Fibroblast of lung (primary cell): Measurements from ENCODE around the gene SIM1. TPM values are rescaled to one million over a fixed set of nuclear protein-coding genes. Genes with fewer than 3 reads are reported as not detected.

Source experiments
- DNase-seq, 2 donors: peaks; one replicate each; pipeline versions ENCODE4 v3.0.0 to v3.0.0-alpha.2; 2010; ENCODE audit warnings: low read depth in 2 of 2
- H2AFZ ChIP-seq: 2 replicates; pipeline ENCODE4 v1.5.1; 2012; ENCODE audit warnings: low read length, control low read depth, inconsistent platforms
- H3K27ac ChIP-seq: 2 replicates; pipeline ENCODE4 v1.5.1; 2011; ENCODE audit warnings: low read length, control low read depth; ENCODE audit not compliant: insufficient read depth
- H3K27me3 ChIP-seq: 2 replicates; pipeline ENCODE4 v1.5.1; 2011; ENCODE audit warnings: mild to moderate bottlenecking, low read length; ENCODE audit not compliant: control insufficient read depth, insufficient read depth
- H3K36me3 ChIP-seq: 2 replicates; pipeline ENCODE4 v1.5.1; 2011; ENCODE audit warnings: low read length; ENCODE audit not compliant: control insufficient read depth, insufficient read depth
- H3K4me1 ChIP-seq: 2 replicates; pipeline ENCODE4 v1.5.1; 2011; ENCODE audit warnings: low read length; ENCODE audit not compliant: control insufficient read depth, insufficient read depth; ENCODE audit errors: extremely low read depth
- H3K4me2 ChIP-seq: 2 replicates; pipeline ENCODE4 v1.5.1; 2011; ENCODE audit warnings: low read length, control low read depth; ENCODE audit not compliant: insufficient read depth; ENCODE audit errors: extremely low read depth
- H3K4me3 ChIP-seq, 4 experiments: fragments of 200-600 bp in 1 of 4; sonication (generic) in 1 of 4; replicated peaks in 1 of 4; 2 replicates each; pipeline ENCODE4 v1.5.1; 2011 to 2016; ENCODE audit warnings: low read length in 4 of 4, low read depth in 3 of 4, mild to moderate bottlenecking in 3 of 4, control low read depth in 2 of 4, inconsistent platforms in 1 of 4, mixed read lengths in 1 of 4; ENCODE audit not compliant: insufficient read depth in 1 of 4; ENCODE audit errors: control extremely low read depth in 1 of 4
- H3K79me2 ChIP-seq: 2 replicates; pipeline ENCODE4 v1.5.1; 2012; ENCODE audit warnings: mild to moderate bottlenecking, low read length, inconsistent platforms; ENCODE audit not compliant: control insufficient read depth, insufficient read depth
- H3K9ac ChIP-seq: 2 replicates; pipeline ENCODE4 v1.5.1; 2011; ENCODE audit warnings: mild to moderate bottlenecking, low read length, control low read depth; ENCODE audit not compliant: insufficient read depth
- H3K9me3 ChIP-seq: 2 replicates; pipeline ENCODE4 v1.5.1; 2012; ENCODE audit warnings: low read depth, low read length; ENCODE audit not compliant: control insufficient read depth, insufficient read depth
- H4K20me1 ChIP-seq: 2 replicates; pipeline ENCODE4 v1.5.1; 2011; ENCODE audit warnings: low read length; ENCODE audit not compliant: control insufficient read depth, insufficient read depth; ENCODE audit errors: extremely low read depth
- EZH2 ChIP-seq: IDR thresholded peaks from 2 replicates; pipeline ENCODE4 v1.5.1; 2012; ENCODE audit warnings: low read length, control low read depth, mild to moderate bottlenecking; ENCODE audit errors: missing control alignments
- polyA plus RNA-seq, 2 donors: library from polyadenylated mRNA; depleted of rRNA in 1 of 2; stranded (reverse) in 1 of 2; unstranded in 1 of 2; fragments of >200 nt; gene quantifications; 2 replicates each; pipeline ENCODE4 v1.2.1, GENCODE V29; 2011 to 2012; ENCODE audit warnings: missing spikeins in 1 of 2
- total RNA-seq: library from RNA; depleted of rRNA; stranded (reverse); fragments of >200 nt; gene quantifications from 2 replicates; pipeline ENCODE4 v1.2.1, GENCODE V29; 2014
- TF ChIP-seq, protein P1 (sequence below), 2 donors: IDR thresholded peaks in 1 of 2; conservative IDR thresholded peaks in 1 of 2; 1 replicate in 1 of 2; 2 replicates in 1 of 2; pipeline ENCODE4 v1.5.1; 2011 to 2012; ENCODE audit warnings: low read length in 2 of 2, control low read depth in 1 of 2, inconsistent platforms in 1 of 2, low read depth in 1 of 2, mild to moderate bottlenecking in 1 of 2

SIM1 gene
- total and polyA plus RNA-seq, 2 donors (not counting 1 experiment from before 2014, with no cell fraction given): not detected

DNA sequence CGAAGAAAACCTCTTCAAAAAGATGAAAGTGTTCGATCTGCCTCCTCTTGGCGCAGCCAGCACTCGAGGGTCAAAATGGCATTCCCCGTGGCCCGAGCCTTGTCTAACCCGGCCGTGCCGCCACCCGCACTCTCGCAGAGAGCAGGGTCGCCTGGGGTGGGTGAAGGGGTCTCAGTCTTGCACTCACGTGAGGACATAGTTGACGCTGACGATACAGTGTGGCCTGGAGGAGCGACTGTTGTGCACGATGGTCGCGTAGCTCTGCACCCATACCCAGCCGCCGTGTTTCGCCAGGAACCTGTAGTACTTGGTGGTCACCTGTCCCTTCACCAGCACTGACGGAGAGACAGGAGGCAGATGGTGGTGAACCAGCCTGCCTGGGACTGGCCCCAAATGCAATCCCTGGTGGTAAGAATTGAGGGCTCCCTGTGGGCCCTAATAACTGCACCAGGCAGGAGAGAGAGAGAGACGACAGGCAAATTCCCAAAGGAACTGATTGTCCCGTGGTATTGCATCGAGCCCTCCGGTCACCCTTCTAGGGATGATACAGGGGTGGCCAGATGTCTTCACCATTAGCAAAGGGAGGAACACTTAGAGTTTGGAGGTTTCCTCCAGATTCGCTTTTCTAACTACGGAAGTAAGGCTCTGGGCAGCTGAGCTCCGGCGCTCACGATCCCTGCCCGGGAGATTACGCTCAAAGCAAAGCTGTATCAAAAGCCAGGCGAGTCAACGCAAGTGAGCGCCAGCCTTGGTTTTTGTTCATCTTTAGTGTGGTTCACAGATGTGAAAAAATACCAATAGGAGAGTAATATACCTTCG lies 17.4 kb downstream of the SIM1 start:
- TF ChIP-seq, protein P1, sequence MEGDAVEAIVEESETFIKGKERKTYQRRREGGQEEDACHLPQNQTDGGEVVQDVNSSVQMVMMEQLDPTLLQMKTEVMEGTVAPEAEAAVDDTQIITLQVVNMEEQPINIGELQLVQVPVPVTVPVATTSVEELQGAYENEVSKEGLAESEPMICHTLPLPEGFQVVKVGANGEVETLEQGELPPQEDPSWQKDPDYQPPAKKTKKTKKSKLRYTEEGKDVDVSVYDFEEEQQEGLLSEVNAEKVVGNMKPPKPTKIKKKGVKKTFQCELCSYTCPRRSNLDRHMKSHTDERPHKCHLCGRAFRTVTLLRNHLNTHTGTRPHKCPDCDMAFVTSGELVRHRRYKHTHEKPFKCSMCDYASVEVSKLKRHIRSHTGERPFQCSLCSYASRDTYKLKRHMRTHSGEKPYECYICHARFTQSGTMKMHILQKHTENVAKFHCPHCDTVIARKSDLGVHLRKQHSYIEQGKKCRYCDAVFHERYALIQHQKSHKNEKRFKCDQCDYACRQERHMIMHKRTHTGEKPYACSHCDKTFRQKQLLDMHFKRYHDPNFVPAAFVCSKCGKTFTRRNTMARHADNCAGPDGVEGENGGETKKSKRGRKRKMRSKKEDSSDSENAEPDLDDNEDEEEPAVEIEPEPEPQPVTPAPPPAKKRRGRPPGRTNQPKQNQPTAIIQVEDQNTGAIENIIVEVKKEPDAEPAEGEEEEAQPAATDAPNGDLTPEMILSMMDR (conservative IDR thresholded peaks at IDR 0.05 in 1 of 2, IDR thresholded peaks at IDR 0.05 in 1 of 2; ENCODE audit: low read depth in 1 of 2, low read length in 2 of 2): no peak
- peak; percentile 92 for TF ChIP-seq EZH2
- H4K20me1 ChIP-seq: no peaks in the 10 kb centered on the region
- H2AFZ ChIP-seq: no peak overlapping the region
- H3K4me3 ChIP-seq: no peak overlapping the region
- peak overlapping the region; percentile 26 for H3K4me2 ChIP-seq
- no peaks in the 10 kb centered on the region for H3K4me1 ChIP-seq
- no peaks in the 10 kb centered on the region for H3K79me2 ChIP-seq
- H3K9me3 ChIP-seq: no peaks in the 10 kb centered on the region
- peaks cover 69% of the 10 kb centered on the region for H3K27me3 ChIP-seq
- no peaks in the 10 kb centered on the region for H3K36me3 ChIP-seq
- no peak for DNase-seq
- H3K9ac ChIP-seq: no peak overlapping the region
- H3K27ac ChIP-seq: no peak overlapping the region

DNA sequence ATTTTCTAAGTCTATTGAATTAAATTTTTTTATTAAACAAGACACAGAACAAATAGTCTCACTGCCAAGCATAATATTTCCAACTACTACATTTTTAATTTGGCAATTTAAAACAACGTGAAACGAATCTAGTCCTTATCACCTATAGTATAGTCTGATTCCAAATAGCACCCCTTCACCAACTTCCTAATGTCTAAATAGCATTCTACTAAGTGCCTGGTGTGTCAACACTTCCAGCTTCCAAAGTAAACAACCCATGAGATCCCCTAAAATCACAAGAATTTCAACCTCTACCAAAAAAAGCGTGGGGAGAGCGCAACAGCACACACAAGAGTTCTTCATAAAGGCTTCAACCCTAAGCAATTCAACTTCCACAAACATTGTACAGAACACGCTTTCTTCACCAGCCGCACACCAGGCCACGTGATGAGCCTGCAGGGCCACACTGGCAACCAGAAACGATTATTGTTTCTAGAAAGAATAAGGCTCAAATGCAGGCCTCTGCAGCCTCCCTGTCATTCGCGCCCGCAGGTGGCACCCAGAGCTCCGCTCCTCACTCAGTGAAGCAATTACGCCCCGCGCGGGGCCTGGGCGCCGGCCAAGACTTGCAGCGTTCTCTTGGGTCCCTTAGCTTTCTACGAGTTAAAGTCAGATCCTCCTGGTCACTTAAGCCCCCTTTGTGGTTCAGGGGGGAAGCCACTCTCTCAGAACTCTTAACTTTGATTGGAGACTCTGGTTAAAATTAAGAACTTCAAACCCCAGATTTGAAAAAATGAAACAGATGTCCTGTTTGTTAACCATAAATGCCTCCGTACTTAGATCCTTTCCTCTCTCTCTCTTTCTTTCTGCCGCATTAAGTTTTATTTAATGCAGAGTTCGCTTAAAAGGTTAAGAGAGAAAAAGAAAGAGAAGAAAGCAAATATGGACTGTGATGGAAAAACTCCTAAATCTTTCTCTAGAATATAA lies 18.3 kb downstream of the SIM1 start:
- Histone ChIP-seq H3K27ac (no peak overlapping the region), H3K4me3 (no peak overlapping the region), H3K27me3 (peaks cover 65% of the 10 kb centered on the region), H3K9ac (no peak overlapping the region), H3K36me3 (no peaks in the 10 kb centered on the region), H3K9me3 (no peaks in the 10 kb centered on the region), H3K4me2 (peak overlapping the region; percentile 26), H4K20me1 (no peaks in the 10 kb centered on the region), H2AFZ (no peak overlapping the region), H3K4me1 (no peaks in the 10 kb centered on the region), H3K79me2 (no peaks in the 10 kb centered on the region)
- peak; percentile 51 for TF ChIP-seq EZH2
- TF ChIP-seq, protein P1 (conservative IDR thresholded peaks at IDR 0.05 in 1 of 2, IDR thresholded peaks at IDR 0.05 in 1 of 2; ENCODE audit: low read depth in 1 of 2, low read length in 2 of 2): no peak
- DNase-seq: no peak

DNA sequence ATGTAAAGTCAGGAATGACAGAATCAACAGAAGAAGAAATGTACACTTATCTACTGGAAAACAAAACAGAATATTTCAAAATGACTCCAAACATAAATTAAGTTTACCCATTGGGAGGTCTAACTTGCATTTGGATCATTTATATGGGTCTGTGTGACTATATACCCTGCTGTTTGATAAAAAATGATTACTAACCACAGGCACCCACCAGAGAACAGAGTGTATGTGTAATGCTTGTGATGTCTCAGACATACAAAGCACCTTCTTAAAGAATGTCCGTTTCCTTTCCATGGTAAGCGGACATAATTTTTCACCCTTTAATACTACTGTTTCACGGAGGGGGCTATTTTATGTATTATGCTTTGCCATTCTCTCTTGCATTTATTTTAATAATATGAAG lies 19.2 kb downstream of the SIM1 start:
- TF ChIP-seq EZH2: no peak
- TF ChIP-seq, protein P1 (conservative IDR thresholded peaks at IDR 0.05 in 1 of 2, IDR thresholded peaks at IDR 0.05 in 1 of 2; ENCODE audit: low read depth in 1 of 2, low read length in 2 of 2): no peak

More for the DNA sequence above, 19.2 kb downstream of the SIM1 start:
- Histone ChIP-seq H2AFZ (no peak overlapping the region), H3K27me3 (peaks cover 59% of the 10 kb centered on the region), H3K9ac (no peak overlapping the region), H3K4me1 (no peaks in the 10 kb centered on the region), H4K20me1 (no peaks in the 10 kb centered on the region), H3K9me3 (no peaks in the 10 kb centered on the region), H3K36me3 (no peaks in the 10 kb centered on the region), H3K79me2 (no peaks in the 10 kb centered on the region), H3K27ac (no peak overlapping the region), H3K4me3 (no peak overlapping the region), H3K4me2 (no peak overlapping the region)
- no peak for DNase-seq
